Measurements from ENCODE around the gene TBC1D4.

The TBC1D4 gene

GRCh38 chr13:75411924-75412537 lies 69.9 kb downstream of the TBC1D4 start:
- H3K4me3 ChIP-seq (ENCODE audit: low read depth, low read length): no peak overlapping the region
- TF ChIP-seq, protein P1, sequence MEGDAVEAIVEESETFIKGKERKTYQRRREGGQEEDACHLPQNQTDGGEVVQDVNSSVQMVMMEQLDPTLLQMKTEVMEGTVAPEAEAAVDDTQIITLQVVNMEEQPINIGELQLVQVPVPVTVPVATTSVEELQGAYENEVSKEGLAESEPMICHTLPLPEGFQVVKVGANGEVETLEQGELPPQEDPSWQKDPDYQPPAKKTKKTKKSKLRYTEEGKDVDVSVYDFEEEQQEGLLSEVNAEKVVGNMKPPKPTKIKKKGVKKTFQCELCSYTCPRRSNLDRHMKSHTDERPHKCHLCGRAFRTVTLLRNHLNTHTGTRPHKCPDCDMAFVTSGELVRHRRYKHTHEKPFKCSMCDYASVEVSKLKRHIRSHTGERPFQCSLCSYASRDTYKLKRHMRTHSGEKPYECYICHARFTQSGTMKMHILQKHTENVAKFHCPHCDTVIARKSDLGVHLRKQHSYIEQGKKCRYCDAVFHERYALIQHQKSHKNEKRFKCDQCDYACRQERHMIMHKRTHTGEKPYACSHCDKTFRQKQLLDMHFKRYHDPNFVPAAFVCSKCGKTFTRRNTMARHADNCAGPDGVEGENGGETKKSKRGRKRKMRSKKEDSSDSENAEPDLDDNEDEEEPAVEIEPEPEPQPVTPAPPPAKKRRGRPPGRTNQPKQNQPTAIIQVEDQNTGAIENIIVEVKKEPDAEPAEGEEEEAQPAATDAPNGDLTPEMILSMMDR (IDR thresholded peaks at IDR 0.05; ENCODE audit: borderline replicate concordance, insufficient read depth, low read depth, low read length): no peak

DNA sequence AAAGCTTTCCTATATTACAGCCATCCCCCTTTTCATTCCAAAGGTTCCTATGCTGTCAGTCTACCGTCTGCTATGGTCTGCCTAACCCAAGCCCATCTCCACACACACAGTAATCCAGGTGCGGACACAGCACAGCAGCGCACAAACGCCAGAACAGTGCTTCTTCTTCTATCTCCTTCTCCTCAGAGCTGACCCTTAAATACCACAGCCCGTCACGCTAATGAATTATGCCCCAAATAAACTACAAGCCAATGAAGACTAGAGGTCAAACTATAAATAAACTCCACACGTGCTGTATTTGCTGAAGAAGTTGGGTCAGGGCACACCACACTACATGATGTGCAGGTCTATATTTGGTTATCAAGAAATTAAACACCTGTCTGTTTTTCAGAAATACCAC lies 71.8 kb downstream of the TBC1D4 start:
- TF ChIP-seq, protein P1 (IDR thresholded peaks at IDR 0.05; ENCODE audit: borderline replicate concordance, insufficient read depth, low read depth, low read length): no peak
- no peak overlapping the region for H3K4me3 ChIP-seq (ENCODE audit: low read depth, low read length)

GRCh38 chr13:75407998-75408397 lies 74.0 kb downstream of the TBC1D4 start:
- TF ChIP-seq, protein P1 (IDR thresholded peaks at IDR 0.05; ENCODE audit: borderline replicate concordance, insufficient read depth, low read depth, low read length): no peak
- H3K4me3 ChIP-seq (ENCODE audit: low read depth, low read length): no peak overlapping the region

- TF ChIP-seq, protein P1 (IDR thresholded peaks at IDR 0.05; ENCODE audit: borderline replicate concordance, insufficient read depth, low read depth, low read length): no peak
- H3K4me3 ChIP-seq (ENCODE audit: low read depth, low read length): no peak overlapping the region
Measured at GRCh38 chr13:75407473-75407872, 74.5 kb downstream of the TBC1D4 start.

DNA sequence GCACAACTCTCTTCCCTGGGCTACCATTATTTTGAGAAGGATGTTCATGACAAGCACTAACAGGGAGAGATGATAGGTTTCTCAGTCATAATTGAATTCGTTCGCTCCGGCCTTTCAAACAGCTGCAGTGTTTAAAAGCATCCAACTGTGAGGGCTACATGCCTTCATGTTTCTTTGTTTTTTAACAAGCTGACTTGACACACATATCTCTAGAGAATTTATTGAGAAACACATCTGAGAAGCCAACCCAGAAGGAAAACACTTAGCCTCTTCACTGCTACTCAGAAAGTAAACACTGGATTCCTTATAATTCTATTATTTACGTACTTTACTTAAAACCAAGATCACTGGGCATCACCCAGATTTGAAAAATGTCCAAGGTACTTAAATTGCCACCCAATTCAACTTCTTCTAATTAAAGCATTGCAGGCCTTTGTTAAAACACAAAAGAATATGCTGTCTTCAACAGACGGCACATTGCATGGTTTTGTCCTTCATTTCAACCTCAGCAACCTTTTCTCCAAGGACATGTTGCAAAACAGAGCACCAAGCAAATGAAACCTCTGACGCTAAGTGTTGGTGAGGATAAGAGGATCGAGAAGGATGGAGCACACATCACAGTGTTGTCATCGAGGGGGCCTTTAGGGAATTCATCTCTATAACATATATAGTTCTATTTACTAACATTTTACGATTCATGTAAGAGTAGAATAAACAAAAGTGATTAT lies 75.8 kb downstream of the TBC1D4 start:
- TF ChIP-seq, protein P1 (IDR thresholded peaks at IDR 0.05; ENCODE audit: borderline replicate concordance, insufficient read depth, low read depth, low read length): no peak
- no peak overlapping the region for H3K4me3 ChIP-seq (ENCODE audit: low read depth, low read length)

- TF ChIP-seq, protein P1 (IDR thresholded peaks at IDR 0.05; ENCODE audit: borderline replicate concordance, insufficient read depth, low read depth, low read length): no peak
- H3K4me3 ChIP-seq (ENCODE audit: low read depth, low read length): no peak overlapping the region
Measured at GRCh38 chr13:75404726-75405125, 77.2 kb downstream of the TBC1D4 start.

DNA sequence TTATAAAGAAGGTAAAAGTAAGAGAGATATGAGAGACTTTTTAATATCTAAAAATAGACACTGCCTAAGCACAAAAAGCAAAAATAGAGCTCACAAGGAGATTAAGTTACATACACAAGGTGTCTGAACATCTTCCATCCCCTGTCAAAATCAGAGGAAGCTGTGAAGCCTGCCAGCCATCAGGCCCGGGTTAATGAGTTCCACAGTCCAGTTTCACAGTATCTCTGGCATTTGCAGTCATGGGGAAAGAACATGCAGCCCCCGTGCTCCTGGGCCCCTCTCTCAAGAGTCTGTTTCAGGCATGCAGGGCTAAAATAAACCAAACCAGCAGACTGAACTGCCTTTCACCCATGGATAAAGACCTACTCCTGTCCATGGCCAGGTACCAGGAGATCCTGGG lies 79.2 kb downstream of the TBC1D4 start:
- no peak overlapping the region for H3K4me3 ChIP-seq (ENCODE audit: low read depth, low read length)
- TF ChIP-seq, protein P1 (IDR thresholded peaks at IDR 0.05; ENCODE audit: borderline replicate concordance, insufficient read depth, low read depth, low read length): no peak
